Activated CD8-positive, alpha-beta memory T cell treated with anti-CD3 and anti-CD28 coated beads for 24 hours (primary cell): ENCODE measurements around the gene OTUB2.

Source experiments
- DNase-seq: peaks from one replicate; pipeline ENCODE4 v3.0.0-alpha.2; 2020

OTUB2 gene

GRCh38 chr14:94043111-94043755 lies 17.1 kb downstream of the OTUB2 start:
- DNase-seq = no peak

DNA sequence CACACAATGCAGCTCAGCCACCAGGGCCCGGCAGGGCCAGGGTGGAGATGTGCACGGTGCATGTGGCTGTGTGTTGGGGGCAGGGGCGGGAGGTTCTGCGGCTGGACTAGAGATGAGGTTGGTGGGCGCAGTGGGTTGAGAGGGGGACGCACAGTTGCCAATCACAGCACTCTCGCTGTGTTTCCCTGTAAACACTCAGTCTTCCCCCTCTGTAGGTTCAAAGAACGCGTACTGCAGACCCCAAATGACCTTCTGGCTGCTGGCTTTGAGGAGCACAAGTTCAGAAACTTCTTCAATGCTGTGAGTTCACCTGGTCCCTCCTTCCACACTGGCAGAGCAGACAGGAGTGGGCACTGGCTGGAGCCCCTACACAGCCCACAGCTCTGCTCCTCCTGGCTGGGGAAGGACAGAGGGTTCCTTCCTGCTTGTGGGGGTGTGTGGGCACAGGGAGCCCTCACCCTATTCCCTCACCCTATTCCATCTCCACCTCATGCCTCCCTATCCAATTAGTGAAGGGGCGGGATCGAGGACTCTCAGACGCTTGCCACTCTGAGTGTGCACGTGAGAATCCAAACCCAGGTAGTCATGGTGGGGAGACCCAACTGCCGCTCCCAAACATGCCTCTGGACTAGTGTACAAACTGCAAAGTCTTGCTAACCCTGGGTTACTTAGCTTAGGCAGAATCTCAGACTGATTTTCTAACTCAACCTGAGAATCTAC lies 17.8 kb downstream of the OTUB2 start:
- no peak for DNase-seq

- no peak for DNase-seq
Observed at GRCh38 chr14:94044476-94045091, 18.4 kb downstream of the OTUB2 start.

GRCh38 chr14:94045101-94045500 lies 19.0 kb downstream of the OTUB2 start:
- DNase-seq = no peak

DNA sequence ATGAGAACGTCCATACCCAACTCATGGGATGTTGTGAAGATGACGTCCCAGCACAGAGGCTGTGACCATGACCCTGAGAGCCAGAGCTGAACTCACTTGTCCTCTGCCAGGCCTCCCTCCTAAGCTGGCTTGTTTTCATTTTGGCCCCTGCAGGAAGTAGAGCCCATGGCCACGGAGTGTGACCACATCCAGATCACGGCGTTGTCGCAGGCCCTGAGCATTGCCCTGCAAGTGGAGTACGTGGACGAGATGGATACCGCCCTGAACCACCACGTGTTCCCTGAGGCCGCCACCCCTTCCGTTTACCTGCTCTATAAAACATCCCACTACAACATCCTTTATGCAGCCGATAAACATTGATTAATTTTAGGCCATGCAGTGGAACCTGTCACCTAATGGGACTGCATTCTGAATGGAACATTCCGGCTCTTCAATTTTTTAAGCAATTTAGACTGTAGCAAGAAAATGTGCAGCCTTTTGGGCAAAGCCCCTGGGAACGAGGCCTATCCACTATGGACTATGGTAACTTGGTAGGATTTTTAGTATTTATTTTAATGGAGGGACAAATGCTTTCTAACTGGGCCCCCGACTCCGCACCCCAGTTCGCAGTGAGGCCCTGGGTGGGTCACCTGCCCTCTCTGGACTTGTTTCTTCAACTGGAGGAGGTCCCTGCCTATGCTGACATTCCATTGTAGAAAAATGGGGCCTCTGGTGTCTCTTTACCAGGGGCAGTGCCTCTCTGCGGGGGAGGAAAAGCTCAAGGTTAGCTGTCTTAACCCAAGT lies 19.6 kb downstream of the OTUB2 start:
- peak; percentile 47 for DNase-seq

DNA sequence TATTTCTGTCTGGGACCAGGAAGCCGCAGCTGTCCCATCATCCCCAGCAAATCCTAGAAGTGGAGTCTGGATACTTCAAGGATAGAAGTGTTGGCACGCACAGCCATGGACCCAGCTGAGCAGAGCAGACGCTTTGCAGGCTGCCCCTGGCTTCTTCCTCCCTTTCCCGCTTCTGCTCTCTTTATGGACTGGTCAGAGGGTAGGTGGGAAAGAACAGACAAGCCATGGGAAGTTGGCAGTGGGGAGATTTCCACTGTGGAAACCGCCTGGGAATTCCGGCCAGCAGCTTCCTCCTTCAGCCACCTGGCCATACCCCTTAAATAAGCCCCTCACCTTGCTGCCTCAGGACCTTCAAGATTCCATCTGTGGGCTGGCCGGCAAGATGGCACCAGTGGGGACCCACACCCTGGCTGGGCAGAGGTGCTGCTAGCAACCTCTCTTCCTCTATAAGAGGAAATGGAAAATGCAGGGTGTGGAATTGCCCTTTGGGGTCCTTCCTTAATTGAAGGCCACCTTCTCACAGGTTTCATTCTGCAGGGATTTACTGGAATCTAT lies 20.6 kb downstream of the OTUB2 start:
- peak; percentile 49 for DNase-seq

GRCh38 chr14:94047581-94047980 lies 21.4 kb downstream of the OTUB2 start:
- DNase-seq = peak; percentile 51

DNA sequence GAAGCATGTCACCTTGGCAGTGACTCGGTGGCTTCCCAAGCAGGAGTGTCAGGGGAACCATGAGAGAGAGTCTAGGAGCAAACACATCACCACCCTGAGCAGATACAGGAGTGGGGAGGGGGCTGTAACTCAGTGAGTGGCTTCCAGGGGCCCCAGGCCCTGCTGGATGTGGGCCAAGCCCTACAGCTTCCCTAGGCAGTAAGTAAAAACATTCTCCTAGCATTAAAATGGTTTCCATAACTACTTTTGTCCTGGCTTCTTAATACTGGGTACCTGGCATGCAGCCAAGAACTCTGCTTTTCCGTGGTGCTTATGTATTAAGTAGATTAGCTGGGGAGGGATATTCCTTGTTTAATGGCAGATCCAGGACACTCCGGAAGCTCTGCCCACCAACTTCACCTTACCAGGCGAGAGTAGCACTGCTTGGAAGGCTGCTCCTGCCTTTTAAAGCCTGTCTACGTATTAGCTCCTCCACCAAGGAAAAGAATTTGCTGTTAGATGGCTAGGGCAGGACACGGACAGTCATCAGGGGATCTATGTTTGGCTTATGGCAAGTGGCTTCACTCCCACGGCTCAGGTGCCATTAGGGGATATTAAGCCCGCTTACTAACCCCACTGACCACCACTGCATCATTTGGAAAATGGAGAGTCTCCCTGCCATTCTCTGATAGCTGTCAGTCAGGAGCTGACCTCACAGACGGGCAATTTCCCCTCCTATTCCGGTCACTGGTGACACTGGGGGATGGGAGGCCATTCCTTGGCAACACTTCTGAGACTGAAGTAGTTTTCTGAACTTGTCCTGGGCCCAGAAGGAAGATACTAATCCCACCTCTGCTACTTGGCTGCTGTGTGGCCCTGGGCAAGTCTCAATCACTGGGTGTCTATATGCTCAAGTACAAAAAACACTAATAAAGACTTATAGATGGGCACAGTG lies 22.8 kb downstream of the OTUB2 start:
- DNase-seq = peak; percentile 53

GRCh38 chr14:94049625-94050023 lies 23.5 kb downstream of the OTUB2 start:
- DNase-seq = no peak

- peak; percentile 50 for DNase-seq
Observed at GRCh38 chr14:94050231-94050880, 24.2 kb downstream of the OTUB2 start.

DNA sequence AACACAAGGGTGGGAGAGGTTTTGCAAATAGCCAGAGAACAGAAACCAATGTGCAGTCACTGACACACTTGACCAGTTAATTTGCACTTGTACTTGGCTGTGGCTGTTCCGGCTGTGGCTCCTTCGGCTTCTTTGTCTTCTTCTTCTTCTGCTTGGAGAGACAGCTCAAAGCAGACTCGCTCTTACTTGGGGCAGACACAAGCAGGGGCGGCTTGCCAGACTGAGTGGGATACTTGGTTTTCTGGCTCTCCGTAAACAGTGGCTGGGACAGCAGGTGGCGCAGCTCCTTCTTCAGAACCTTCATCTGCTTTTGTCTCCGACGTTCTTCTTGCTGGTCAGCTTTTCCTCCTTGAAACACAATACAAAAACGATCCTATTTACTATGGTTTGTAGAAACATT lies 25.0 kb downstream of the OTUB2 start:
- DNase-seq = peak; percentile 28

- DNase-seq = peak; percentile 48
Observed at GRCh38 chr14:94051779-94052178, 25.6 kb downstream of the OTUB2 start.

DNA sequence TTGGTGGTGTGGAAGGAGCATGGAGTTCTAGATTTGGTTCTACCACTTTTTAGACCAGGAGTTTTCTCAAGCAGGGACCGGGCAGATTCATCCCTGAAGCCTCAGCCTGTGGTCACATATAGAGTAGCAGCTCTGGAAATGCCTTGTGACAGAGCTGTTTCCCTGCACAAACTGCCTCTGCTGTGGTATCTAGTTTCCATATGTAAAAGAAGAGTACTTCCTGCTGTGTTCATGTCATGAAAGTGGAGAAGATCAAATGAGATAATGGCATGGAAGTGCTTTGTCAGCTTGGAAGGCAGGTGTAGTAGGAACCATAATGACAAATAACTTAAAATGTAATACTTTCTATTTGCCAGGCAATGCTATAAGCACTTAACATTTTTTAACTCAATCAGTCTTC lies 26.1 kb downstream of the OTUB2 start:
- DNase-seq = peak; percentile 42

GRCh38 chr14:94052662-94053061 lies 26.5 kb downstream of the OTUB2 start:
- DNase-seq = peak; percentile 28

GRCh38 chr14:94054401-94054800 lies 28.3 kb downstream of the OTUB2 start:
- peak; percentile 49 for DNase-seq

GRCh38 chr14:94054936-94055335 lies 28.8 kb downstream of the OTUB2 start:
- peak; percentile 42 for DNase-seq

- DNase-seq = peak; percentile 61
Observed at GRCh38 chr14:94056579-94057308, 30.6 kb downstream of the OTUB2 start.

- no peak for DNase-seq
Observed at GRCh38 chr14:94058128-94058673, 32.1 kb downstream of the OTUB2 start.

GRCh38 chr14:94058674-94059138 lies 32.6 kb downstream of the OTUB2 start:
- DNase-seq = no peak

DNA sequence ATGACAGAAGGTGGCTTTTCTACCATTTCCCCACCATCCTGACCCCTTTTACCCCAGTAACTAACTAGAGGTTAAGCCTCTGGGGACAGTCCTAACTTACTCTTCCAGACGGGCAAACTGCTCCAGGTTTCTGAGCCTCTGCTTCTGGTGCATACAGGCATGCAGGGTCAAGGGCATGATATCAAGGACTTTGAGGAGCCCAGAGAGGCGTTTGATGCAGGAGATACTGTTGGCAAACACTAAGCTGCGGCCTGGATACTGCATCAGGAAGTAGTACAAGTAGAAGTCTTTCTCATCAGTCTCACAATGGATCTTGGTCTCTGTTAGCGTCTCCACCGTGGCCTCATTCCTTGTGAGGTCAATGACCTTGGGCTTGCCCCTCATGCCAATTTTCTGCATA lies 33.9 kb downstream of the OTUB2 start:
- peak; percentile 47 for DNase-seq
